Measurements from ENCODE around the gene MRPS18A.

- TF ChIP-seq, protein P1, sequence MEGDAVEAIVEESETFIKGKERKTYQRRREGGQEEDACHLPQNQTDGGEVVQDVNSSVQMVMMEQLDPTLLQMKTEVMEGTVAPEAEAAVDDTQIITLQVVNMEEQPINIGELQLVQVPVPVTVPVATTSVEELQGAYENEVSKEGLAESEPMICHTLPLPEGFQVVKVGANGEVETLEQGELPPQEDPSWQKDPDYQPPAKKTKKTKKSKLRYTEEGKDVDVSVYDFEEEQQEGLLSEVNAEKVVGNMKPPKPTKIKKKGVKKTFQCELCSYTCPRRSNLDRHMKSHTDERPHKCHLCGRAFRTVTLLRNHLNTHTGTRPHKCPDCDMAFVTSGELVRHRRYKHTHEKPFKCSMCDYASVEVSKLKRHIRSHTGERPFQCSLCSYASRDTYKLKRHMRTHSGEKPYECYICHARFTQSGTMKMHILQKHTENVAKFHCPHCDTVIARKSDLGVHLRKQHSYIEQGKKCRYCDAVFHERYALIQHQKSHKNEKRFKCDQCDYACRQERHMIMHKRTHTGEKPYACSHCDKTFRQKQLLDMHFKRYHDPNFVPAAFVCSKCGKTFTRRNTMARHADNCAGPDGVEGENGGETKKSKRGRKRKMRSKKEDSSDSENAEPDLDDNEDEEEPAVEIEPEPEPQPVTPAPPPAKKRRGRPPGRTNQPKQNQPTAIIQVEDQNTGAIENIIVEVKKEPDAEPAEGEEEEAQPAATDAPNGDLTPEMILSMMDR (IDR thresholded peaks at IDR 0.05): no peak
- TF ChIP-seq POLR2A (IDR thresholded peaks at IDR 0.05): no peak
Measured at GRCh38 chr6:43628393-43629103, 59.0 kb downstream of the MRPS18A start.
